ENCODE results near the gene ARHGAP32.

The ARHGAP32 gene

GRCh38 chr11:129192150-129192549 lies at the start of gene ARHGAP32:
Gene ARHGAP32 (minus strand): TSS chr11:129192325. CDS start chr11:129192198, 127 bp downstream.
- no peak for TF ChIP-seq CTCF (IDR thresholded peaks at IDR 0.05; ENCODE audit: extremely low read depth, insufficient read depth, missing control alignments)
- no peak for DNase-seq (ENCODE audit: low spot score)
- in situ Hi-C loops (cut with MboI; ENCODE audit: low pct_unique_long_range_greater_than_20kb, low sequenced_read_pairs, unreplicated experiment): no loop called here

- no peak for TF ChIP-seq CTCF (IDR thresholded peaks at IDR 0.05; ENCODE audit: extremely low read depth, insufficient read depth, missing control alignments)
- DNase-seq (ENCODE audit: low spot score): no peak
- in situ Hi-C loops (cut with MboI; ENCODE audit: low pct_unique_long_range_greater_than_20kb, low sequenced_read_pairs, unreplicated experiment): no loop called here
Observed at GRCh38 chr11:129239207-129239606, 47.1 kb upstream of the ARHGAP32 start.

GRCh38 chr11:129237880-129238638 lies 45.9 kb upstream of the ARHGAP32 start:
- in situ Hi-C loops (cut with MboI; ENCODE audit: low pct_unique_long_range_greater_than_20kb, low sequenced_read_pairs, unreplicated experiment): no loop called here
- no peak for TF ChIP-seq CTCF (IDR thresholded peaks at IDR 0.05; ENCODE audit: extremely low read depth, insufficient read depth, missing control alignments)
- no peak for DNase-seq (ENCODE audit: low spot score)

- TF ChIP-seq CTCF (IDR thresholded peaks at IDR 0.05; ENCODE audit: extremely low read depth, insufficient read depth, missing control alignments): no peak
- in situ Hi-C loops (cut with MboI; ENCODE audit: low pct_unique_long_range_greater_than_20kb, low sequenced_read_pairs, unreplicated experiment): no loop called here
- DNase-seq (ENCODE audit: low spot score): no peak
Observed at GRCh38 chr11:129237456-129237855, 45.3 kb upstream of the ARHGAP32 start.

GRCh38 chr11:129236850-129237249 lies 44.7 kb upstream of the ARHGAP32 start:
- in situ Hi-C loops (cut with MboI; ENCODE audit: low pct_unique_long_range_greater_than_20kb, low sequenced_read_pairs, unreplicated experiment): no loop called here
- no peak for DNase-seq (ENCODE audit: low spot score)
- no peak for TF ChIP-seq CTCF (IDR thresholded peaks at IDR 0.05; ENCODE audit: extremely low read depth, insufficient read depth, missing control alignments)

GRCh38 chr11:129234978-129235377 lies 42.9 kb upstream of the ARHGAP32 start:
- in situ Hi-C loops (cut with MboI; ENCODE audit: low pct_unique_long_range_greater_than_20kb, low sequenced_read_pairs, unreplicated experiment): no loop called here
- TF ChIP-seq CTCF (IDR thresholded peaks at IDR 0.05; ENCODE audit: extremely low read depth, insufficient read depth, missing control alignments): no peak

More at GRCh38 chr11:129234978-129235377, 42.9 kb upstream of the ARHGAP32 start:
- DNase-seq (ENCODE audit: low spot score): no peak
